GM18858 (cell line): Measurements from ENCODE around the gene NCOA6.
"Not testable (repeated sequence)": the region's sequence is repeated elsewhere in the genome, so short reads cannot be mapped to it uniquely, and the experiment has no call there.

ENCODE experiments used
- ATAC-seq: cut with Tn5 transposase; IDR thresholded peaks from one replicate; pipeline ENCODE4 v1.9.1; 2021; ENCODE audit not compliant: unreplicated experiment

Gene NCOA6

DNA sequence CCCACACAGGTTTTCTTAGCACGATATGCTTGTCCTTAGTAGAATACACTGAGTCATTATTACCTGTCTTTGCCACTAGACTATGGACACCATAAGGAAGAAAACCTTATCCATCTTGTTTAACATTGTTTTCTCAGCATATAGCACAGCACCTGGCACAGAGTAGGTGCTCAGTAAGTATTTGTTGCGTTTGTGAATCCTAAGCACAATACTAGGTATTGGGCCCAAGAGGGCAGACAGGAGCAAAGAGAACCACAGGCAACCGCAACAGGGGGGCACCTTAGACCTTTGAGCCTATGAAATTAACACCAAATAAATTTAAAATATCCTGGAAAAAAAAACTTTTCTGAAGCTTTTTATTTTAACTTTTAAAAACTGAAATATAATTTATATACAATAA lies 3.7 kb upstream of the NCOA6 start:
- no peak for ATAC-seq

DNA sequence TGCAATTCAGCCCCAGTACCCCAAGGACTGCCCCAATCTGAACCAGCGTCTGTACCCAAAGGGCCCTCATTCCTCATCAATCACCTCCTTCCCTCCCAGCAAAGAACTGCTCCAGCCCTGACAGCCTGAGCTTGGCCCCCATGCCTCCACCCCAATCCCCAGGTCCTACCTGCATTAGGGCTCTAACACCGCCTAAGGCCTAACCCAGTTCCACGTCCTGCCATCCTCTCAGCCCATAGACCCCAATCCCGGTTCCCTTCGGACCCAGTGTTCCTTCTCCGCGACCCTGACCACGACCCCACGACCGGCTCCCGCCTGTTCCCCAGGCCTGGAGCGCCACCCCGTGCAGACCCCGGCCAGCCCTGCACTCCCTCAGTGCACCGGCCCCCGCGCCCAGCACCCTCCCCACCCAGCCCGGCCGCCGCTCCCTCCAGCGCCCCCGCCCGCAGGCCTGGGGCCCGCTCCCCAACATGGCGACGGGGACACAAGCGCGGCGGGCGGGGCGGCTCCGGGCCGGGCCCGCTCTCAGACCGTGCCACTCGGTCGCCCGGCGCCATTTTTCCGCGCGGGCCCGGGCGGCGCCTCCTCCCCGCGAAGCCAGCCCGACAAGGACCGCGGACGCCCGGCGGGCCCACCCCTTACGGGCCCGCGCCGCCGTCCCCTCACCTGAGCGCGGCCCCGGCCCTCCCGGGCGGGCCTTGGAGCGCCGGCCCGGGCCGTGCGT lies 483 bp downstream of the NCOA6 start:
- ATAC-seq: peak; percentile 52

GRCh38 chr20:34824452-34824805 lies 1.0 kb downstream of the NCOA6 start:
- no peak for ATAC-seq

GRCh38 chr20:34824026-34824425 lies 1.4 kb downstream of the NCOA6 start:
- ATAC-seq: no peak

DNA sequence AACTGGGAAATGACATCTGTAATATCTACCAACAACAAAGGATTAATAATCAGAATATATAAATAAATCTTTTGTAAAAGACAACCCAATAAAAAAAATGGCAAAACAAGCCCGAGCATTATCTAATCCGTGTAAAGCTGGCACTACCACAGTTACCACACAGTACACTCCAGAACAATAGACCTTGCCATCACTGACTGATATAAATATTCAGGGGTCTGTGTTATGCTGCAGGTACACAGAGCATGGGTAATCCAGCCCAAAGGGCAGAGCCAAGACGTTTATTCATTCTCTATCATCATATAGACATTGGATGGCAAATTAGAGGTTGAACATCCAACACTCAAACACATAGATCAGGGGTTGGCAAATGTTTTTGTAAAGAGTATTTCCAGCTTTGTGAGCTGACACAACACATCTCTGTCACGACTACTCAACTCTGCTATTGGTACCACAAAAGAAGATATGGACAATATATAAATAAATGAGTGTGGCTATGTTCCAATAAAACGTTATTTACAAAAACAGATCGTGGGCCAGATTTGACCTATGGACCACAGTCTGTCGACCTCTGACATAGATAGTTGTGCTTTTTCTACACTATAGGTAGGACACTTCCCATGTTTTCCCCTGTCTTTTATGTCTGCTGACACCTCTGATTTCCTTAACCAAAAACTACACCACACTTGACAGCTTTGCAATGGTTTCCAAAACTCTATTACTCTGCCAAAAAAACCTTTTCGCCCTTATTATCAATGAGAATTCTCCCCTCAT lies 4.5 kb downstream of the NCOA6 start:
- no peak for ATAC-seq

DNA sequence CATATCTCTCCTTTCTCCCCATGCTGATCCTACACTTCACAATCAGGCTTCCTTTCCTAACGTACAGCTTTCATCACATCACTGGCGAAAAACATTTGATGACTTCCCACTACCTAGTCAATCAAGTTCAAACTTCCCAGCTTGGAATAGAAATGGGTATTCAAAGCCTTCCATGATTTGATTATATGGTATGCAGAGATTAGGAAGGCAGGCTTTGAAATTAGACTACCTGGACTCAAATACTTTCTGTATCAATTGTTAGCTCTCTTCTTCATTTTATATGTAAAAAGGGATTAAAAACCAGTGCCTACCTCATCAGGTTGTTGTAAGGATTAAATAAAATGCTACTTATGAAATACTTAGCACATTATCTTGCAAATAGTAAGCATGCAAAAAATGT lies 7.7 kb downstream of the NCOA6 start:
- ATAC-seq: no peak

- ATAC-seq: no peak
Observed at GRCh38 chr20:34817072-34817471, 8.4 kb downstream of the NCOA6 start.

DNA sequence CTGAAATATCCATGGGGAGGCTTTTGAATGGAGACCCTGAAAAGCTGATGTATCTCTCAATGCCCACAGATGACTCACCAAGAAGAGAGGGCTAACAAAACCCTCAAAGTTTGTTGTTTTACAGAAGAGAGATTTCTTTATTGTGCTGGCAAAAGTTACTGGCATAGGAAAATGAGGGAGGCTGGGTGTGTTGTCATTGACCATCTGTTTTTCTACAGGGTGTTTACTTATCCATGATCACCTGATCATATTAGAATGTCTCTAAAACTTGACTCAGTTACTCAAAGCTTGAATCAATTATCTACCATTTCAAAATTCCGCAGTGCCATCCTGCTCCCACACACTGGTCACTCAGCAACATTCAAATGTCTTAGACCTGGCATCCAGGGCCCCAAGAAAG lies 9.8 kb downstream of the NCOA6 start:
- no peak for ATAC-seq

DNA sequence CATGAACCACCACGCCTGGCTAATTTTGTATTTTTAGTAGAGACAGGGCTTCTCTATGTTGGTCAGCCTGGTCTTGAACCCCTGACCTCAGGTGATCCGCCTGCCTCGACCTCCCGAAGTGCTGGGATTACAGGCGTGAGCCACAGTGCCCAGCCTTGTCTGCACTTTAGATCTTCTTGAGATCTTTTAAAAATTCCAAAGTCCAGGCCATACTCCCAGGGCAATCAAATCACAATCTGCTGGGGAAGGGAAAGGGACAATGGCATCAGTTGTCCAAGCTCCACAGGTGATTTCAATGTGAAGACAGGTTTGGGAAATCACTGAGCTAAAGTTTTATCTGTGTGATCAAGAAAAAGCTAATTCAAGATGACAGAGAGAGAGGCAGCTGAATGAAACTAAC lies 16.9 kb downstream of the NCOA6 start:
- ATAC-seq: no peak

DNA sequence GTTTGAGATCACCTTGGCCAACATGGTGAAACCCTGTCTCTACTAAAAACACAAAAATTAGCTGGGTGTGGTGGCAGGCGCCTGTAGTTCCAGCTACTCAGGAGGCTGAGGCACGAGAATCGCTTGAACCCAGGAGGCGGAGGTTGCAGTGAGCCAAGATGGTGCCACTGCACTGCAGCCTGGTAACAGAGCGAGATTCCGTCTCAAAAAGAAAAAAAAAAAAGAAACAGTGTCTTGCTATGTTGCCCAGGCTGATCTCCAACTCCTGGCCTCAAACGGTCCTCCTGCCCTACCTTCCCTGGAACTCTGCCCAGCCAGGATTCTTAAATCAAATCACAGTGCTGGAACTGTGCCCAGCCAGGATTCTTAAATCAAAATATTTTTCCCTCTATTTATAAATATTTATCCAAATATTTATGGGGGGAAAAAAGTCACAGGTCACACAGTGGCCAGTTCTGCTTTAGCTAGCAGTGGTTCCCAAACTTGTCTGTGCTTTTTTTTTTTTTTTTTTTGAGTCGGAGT lies 17.4 kb downstream of the NCOA6 start:
- ATAC-seq: not testable (repeated sequence)

- ATAC-seq: no peak
Observed at GRCh38 chr20:34806255-34806654, 19.2 kb downstream of the NCOA6 start.

DNA sequence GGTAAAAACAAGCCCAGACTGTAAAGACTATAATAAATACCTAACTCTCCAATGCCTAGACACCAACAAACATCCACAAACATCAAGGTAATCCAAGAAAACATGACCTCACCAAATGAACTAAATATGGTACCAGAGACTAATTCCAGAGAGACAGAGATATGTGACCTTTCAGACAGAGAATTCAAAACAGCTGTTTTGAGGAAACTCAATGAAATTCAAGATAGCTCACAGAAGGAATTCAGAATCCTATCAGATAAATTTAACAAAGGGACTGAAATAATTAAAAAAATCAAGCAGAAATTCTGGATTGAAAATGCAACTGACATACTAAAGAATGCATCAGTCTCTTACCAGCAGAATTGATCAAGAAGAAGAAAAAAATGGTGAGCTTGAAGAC lies 26.6 kb downstream of the NCOA6 start:
- no peak for ATAC-seq

DNA sequence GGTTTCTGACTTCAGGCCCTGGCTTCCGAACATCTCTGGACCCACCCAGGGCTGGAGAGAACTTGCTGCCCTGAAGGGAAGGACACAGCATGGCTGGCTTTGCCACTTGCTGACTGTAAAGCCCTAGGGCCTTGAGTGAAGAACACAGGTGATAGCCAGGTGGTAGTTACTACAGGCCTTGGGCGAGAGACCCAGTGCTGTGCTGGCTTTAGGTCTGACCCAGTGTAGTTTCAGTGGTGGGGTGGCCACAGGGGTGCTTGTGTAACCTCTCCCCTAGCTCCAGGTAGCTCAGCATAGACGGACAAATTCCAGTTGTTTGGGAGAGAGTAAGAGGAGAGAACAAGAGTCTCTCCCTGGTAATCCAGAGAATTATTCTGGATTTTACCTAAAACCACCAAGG lies 27.1 kb downstream of the NCOA6 start:
- ATAC-seq: no peak

DNA sequence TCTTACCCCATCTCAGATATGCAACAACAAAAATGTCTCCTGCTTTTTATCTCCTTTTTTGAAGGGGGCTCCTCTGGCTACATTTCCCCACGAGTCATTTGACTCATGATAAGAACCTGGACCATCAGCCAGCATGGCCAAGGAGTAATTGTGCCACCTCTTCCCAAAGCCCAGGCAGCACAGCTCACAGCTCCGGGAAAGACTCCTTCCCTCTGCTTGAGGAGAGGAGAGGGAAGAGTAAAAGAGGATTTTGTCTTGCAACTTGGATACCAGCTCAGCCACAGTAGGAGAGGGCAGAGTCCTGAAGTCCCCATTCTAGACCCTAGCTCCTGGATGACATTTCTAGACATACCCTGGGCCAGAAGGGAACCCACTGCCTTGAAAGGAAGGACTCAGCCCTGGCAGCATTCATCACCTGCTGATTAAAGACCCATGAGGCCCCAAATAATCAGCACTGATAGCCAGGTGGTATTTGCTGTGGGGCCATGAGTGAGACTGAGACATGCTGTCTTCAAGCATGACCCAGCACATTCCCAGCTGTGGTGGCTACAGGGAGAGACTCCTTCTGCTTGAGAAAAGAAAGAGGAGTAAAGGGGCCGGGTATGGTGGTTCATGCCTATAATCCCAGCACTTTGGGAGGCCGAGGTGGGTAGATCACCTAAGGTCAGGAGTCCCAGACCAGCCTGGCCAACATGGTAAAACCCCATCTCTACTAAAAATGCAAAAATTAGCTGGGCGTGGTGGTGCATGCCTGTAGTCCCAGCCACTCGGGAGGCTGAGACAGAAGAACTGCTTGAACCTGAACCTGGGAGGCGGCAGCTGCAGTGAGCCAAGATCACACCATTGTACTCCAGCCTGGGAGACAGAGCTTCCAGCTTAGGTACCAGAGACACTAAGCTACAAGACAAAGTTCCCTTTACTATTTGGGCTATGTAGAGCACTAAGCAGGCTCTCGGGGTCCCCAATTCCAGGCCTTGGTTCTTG lies 28.1 kb downstream of the NCOA6 start:
- no peak for ATAC-seq

DNA sequence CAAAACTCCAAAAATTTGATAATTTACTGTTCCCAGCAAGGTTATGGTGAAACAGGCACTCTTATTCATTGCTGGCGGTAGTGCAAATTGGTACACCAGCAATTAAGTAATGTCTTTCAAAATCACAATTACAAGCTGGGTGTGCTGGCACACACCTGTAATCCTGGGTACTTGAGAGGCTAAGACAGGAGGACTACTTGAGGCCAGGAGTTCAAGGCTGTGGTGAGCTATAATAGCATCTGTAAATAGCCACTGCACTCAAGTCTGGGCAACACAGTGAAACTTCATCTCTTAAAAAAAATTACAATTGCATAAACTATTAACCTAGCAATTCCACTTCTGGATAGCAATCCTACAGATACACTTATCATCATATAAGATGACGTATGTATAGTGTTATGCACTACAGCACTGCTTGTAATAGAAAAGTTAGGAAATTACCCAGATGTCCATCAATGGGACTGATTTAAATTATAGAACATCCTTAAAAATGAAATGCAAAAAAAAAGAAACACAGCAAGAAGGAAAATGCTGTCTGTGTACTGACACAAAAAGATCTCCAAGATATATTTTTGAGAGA lies 31.4 kb downstream of the NCOA6 start:
- no peak for ATAC-seq

DNA sequence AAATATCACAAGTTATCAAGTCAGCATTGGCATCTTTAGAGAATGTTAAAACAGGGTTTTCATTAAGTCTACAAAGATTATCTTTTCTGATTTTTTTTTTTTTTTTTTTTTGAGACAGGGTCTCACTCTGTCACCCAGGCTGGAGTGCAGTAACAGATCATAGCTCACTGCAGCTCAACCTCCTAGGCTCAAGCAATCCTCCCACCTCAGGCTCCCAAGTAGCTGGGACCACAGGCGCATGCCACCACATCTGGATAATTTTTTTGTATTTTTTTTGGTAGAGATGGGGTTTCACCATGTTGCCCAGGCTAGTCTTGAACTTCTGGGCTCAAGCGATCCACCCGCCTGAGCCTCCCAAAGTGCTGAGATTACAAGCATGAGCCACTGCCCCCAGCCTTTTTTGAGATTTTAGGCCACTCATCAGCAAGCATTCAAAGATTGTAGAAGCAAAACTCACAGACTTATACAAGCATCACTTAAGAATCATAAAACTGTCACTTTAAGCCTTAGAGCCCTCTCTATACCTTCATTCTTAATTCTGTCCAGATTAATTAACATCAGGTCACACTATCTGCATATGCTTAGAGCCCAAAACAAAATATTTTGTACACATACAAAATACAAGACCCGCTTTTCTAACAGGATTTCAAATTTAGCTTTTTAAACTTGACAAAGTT lies 32.6 kb downstream of the NCOA6 start:
- ATAC-seq: no peak

DNA sequence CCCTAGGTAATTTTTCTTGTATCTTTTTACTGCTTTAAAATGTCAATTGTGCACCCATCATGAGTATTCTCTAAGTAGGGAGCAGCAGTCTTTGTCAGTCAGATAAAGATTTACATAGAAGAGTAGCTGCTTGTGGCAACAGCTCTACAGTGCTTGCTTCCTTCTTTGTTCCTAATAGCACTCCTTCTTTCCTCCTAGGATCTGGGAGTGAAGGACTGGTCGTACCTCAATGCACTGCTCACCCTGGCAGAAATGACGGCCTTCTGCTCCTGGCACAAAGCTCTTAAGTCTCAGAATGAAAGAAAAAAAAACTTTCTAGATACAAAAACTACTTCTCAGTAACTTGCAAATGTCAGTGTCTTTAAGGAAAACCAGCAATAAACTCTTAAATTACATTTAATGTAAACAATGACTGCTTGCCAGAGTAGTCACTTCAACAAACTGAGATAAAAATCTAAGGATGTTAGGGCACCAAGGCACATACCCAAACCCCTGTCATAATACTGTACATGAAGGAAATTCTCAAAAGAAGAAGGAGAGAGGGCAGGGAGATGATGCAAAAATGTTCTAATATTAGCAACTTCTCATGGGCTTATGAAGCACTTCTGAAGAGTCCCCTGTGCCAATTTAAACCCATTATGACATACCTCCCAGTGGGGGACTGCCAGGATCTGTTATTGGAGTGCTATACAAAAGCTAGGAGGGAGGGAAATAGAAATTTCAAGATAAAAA lies 34.0 kb downstream of the NCOA6 start:
- ATAC-seq: no peak

- ATAC-seq: no peak
Observed at GRCh38 chr20:34781220-34781619, 44.2 kb downstream of the NCOA6 start.

DNA sequence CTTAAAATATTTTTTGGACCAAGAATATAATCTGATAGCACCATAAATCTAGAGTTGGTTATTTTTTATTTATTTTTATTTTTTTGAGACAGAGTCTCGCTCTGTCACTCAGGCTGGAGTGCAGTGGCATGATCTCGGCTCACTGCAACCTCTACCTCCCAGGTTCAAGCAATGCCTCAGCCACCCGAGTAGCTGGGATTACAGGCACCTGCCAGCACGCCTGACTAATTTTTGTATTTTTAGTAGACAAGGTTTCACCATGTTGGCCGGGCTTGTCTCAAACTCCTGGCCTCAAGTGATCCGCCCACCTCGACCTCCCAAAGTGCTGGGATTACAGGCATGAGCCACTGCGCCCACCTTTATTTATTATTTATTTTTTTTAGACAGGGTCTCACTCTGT lies 45.2 kb downstream of the NCOA6 start:
- not testable (repeated sequence) for ATAC-seq

GRCh38 chr20:34776177-34776576 lies 49.3 kb downstream of the NCOA6 start:
- no peak for ATAC-seq
